ENCODE measurements around the gene SLC22A23.

SLC22A23 gene

GRCh38 chr6:3315841-3316240, 141.0 kb downstream of the SLC22A23 start:
- no peak overlapping the region for H4K91ac ChIP-seq (ENCODE audit: low read length)
- no peak overlapping the region for H3K4me2 ChIP-seq (ENCODE audit: low read length, poor library complexity, severe bottlenecking)
- no peak overlapping the region for H2AFZ ChIP-seq (ENCODE audit: low read depth, low read length)
- H3K23ac ChIP-seq (ENCODE audit: low read length in 2 of 2), result no peak overlapping the region
- H2BK12ac ChIP-seq (ENCODE audit: low read length in 2 of 2), result no peak overlapping the region
- H3K79me1 ChIP-seq (replicated peaks; ENCODE audit: low read length, poor library complexity, severe bottlenecking), result no peaks in the 10 kb centered on the region
- no peak overlapping the region for H2BK5ac ChIP-seq (ENCODE audit: low read depth, low read length, poor library complexity, severe bottlenecking)
- H3K4me3 ChIP-seq (ENCODE audit: insufficient read depth in 1 of 2, low read depth in 1 of 2, low read length in 2 of 2), result no peak overlapping the region
- H2BK15ac ChIP-seq (ENCODE audit: low read depth, poor library complexity, severe bottlenecking), result no peak overlapping the region
- no peaks in the 10 kb centered on the region for H3K9me3 ChIP-seq (ENCODE audit: control insufficient read depth, low read length)
- H3K9ac ChIP-seq (ENCODE audit: low read length), result no peak overlapping the region
- no peak for DNase-seq
- H3K27me3 ChIP-seq (ENCODE audit: control insufficient read depth in 1 of 2, insufficient read depth in 1 of 2, low read length in 2 of 2), result peaks cover 0 to 20% of the 10 kb centered on the region in 2 experiments
- no peak overlapping the region for H4K8ac ChIP-seq (ENCODE audit: low read length)
- H3K14ac ChIP-seq (ENCODE audit: low read length in 2 of 2), result no peak overlapping the region
- 79% methylated on average over 6 of the region's 8 CpGs for WGBS
- H3K27ac ChIP-seq (ENCODE audit: low read length, poor library complexity, severe bottlenecking), result no peak overlapping the region
- H3K4me1 ChIP-seq (ENCODE audit: control insufficient read depth, insufficient read depth, low read depth, low read length), result no peaks in the 10 kb centered on the region
- H2AK5ac ChIP-seq (ENCODE audit: low read length, severe bottlenecking), result no peak overlapping the region
- H3K36me3 ChIP-seq (ENCODE audit: control insufficient read depth in 1 of 2, insufficient read depth in 2 of 2, low read depth in 1 of 2, low read length in 2 of 2), result peaks cover 2 to 45% of the 10 kb centered on the region in 2 experiments
- H3K4ac ChIP-seq (ENCODE audit: low read depth in 1 of 2, low read length in 2 of 2), result no peak overlapping the region
- no peak overlapping the region for H2BK120ac ChIP-seq (ENCODE audit: low read depth, low read length)
- no peak overlapping the region for H3K18ac ChIP-seq (ENCODE audit: low read depth in 1 of 2, low read length in 2 of 2)

- H3K18ac ChIP-seq (ENCODE audit: low read depth in 1 of 2, low read length in 2 of 2), result no peak overlapping the region
- H4K8ac ChIP-seq (ENCODE audit: low read length), result no peak overlapping the region
- no peak overlapping the region for H3K23ac ChIP-seq (ENCODE audit: low read length in 2 of 2)
- no peak overlapping the region for H3K4ac ChIP-seq (ENCODE audit: low read depth in 1 of 2, low read length in 2 of 2)
- no peak overlapping the region for H3K4me2 ChIP-seq (ENCODE audit: low read length, poor library complexity, severe bottlenecking)
- no peak overlapping the region for H3K14ac ChIP-seq (ENCODE audit: low read length in 2 of 2)
- H2BK5ac ChIP-seq (ENCODE audit: low read depth, low read length, poor library complexity, severe bottlenecking), result no peak overlapping the region
- no peaks in the 10 kb centered on the region for H3K4me1 ChIP-seq (ENCODE audit: control insufficient read depth, insufficient read depth, low read depth, low read length)
- WGBS, result 91% methylated on average over 18 of the region's 20 CpGs
- peaks cover 2 to 35% of the 10 kb centered on the region in 2 experiments for H3K36me3 ChIP-seq (ENCODE audit: control insufficient read depth in 1 of 2, insufficient read depth in 2 of 2, low read depth in 1 of 2, low read length in 2 of 2)
- H3K79me1 ChIP-seq (replicated peaks; ENCODE audit: low read length, poor library complexity, severe bottlenecking), result no peaks in the 10 kb centered on the region
- H2BK12ac ChIP-seq (ENCODE audit: low read length in 2 of 2), result no peak overlapping the region
- no peak overlapping the region for H2BK15ac ChIP-seq (ENCODE audit: low read depth, poor library complexity, severe bottlenecking)
- no peak overlapping the region for H2BK120ac ChIP-seq (ENCODE audit: low read depth, low read length)
- H3K4me3 ChIP-seq (ENCODE audit: insufficient read depth in 1 of 2, low read depth in 1 of 2, low read length in 2 of 2), result no peak overlapping the region
- peaks cover 0 to 22% of the 10 kb centered on the region in 2 experiments for H3K27me3 ChIP-seq (ENCODE audit: control insufficient read depth in 1 of 2, insufficient read depth in 1 of 2, low read length in 2 of 2)
- no peak overlapping the region for H2AK5ac ChIP-seq (ENCODE audit: low read length, severe bottlenecking)
- no peak for DNase-seq
- H4K91ac ChIP-seq (ENCODE audit: low read length), result no peak overlapping the region
- H3K27ac ChIP-seq (ENCODE audit: low read length, poor library complexity, severe bottlenecking), result no peak overlapping the region
- H3K9me3 ChIP-seq (ENCODE audit: control insufficient read depth, low read length), result no peaks in the 10 kb centered on the region
- H2AFZ ChIP-seq (ENCODE audit: low read depth, low read length), result no peak overlapping the region
- no peak overlapping the region for H3K9ac ChIP-seq (ENCODE audit: low read length)
Measured at GRCh38 chr6:3314621-3315467, 142.0 kb downstream of the SLC22A23 start.

- Histone ChIP-seq H3K4me1 (ENCODE audit: control insufficient read depth, insufficient read depth, low read depth, low read length) (no peaks in the 10 kb centered on the region), H3K18ac (ENCODE audit: low read depth in 1 of 2, low read length in 2 of 2) (no peak overlapping the region), H2AK5ac (ENCODE audit: low read length, severe bottlenecking) (no peak overlapping the region), H2AFZ (ENCODE audit: low read depth, low read length) (no peak overlapping the region), H4K91ac (ENCODE audit: low read length) (no peak overlapping the region), H3K9ac (ENCODE audit: low read length) (no peak overlapping the region), H2BK15ac (ENCODE audit: low read depth, poor library complexity, severe bottlenecking) (no peak overlapping the region), H3K4me2 (ENCODE audit: low read length, poor library complexity, severe bottlenecking) (no peak overlapping the region), H4K8ac (ENCODE audit: low read length) (no peak overlapping the region), H3K4ac (ENCODE audit: low read depth in 1 of 2, low read length in 2 of 2) (no peak overlapping the region), H3K27ac (ENCODE audit: low read length, poor library complexity, severe bottlenecking) (no peak overlapping the region), H3K23ac (ENCODE audit: low read length in 2 of 2) (no peak overlapping the region), H2BK5ac (ENCODE audit: low read depth, low read length, poor library complexity, severe bottlenecking) (no peak overlapping the region), H3K79me1 (replicated peaks; ENCODE audit: low read length, poor library complexity, severe bottlenecking) (no peaks in the 10 kb centered on the region), H2BK12ac (ENCODE audit: low read length in 2 of 2) (no peak overlapping the region), H3K36me3 (ENCODE audit: control insufficient read depth in 1 of 2, insufficient read depth in 2 of 2, low read depth in 1 of 2, low read length in 2 of 2) (peaks cover 2 to 29% of the 10 kb centered on the region in 2 experiments), H2BK120ac (ENCODE audit: low read depth, low read length) (no peak overlapping the region), H3K9me3 (ENCODE audit: control insufficient read depth, low read length) (no peaks in the 10 kb centered on the region), H3K14ac (ENCODE audit: low read length in 2 of 2) (no peak overlapping the region), H3K4me3 (ENCODE audit: insufficient read depth in 1 of 2, low read depth in 1 of 2, low read length in 2 of 2) (no peak overlapping the region), H3K27me3 (ENCODE audit: control insufficient read depth in 1 of 2, insufficient read depth in 1 of 2, low read length in 2 of 2) (peaks cover 0 to 22% of the 10 kb centered on the region in 2 experiments)
- no peak for DNase-seq
- WGBS, result 90% methylated on average over 5 of the region's 7 CpGs
Measured at GRCh38 chr6:3314176-3314575, 142.7 kb downstream of the SLC22A23 start.

- Histone ChIP-seq H2BK5ac (ENCODE audit: low read depth, low read length, poor library complexity, severe bottlenecking) (no peak overlapping the region), H3K27ac (ENCODE audit: low read length, poor library complexity, severe bottlenecking) (no peak overlapping the region), H4K91ac (ENCODE audit: low read length) (no peak overlapping the region), H3K9ac (ENCODE audit: low read length) (no peak overlapping the region), H3K4me1 (ENCODE audit: control insufficient read depth, insufficient read depth, low read depth, low read length) (no peaks in the 10 kb centered on the region), H2BK12ac (ENCODE audit: low read length in 2 of 2) (no peak overlapping the region), H3K4me2 (ENCODE audit: low read length, poor library complexity, severe bottlenecking) (no peak overlapping the region), H2BK15ac (ENCODE audit: low read depth, poor library complexity, severe bottlenecking) (no peak overlapping the region), H3K14ac (ENCODE audit: low read length in 2 of 2) (no peak overlapping the region), H3K23ac (ENCODE audit: low read length in 2 of 2) (no peak overlapping the region), H3K4me3 (ENCODE audit: insufficient read depth in 1 of 2, low read depth in 1 of 2, low read length in 2 of 2) (no peak overlapping the region), H4K8ac (ENCODE audit: low read length) (no peak overlapping the region), H2BK120ac (ENCODE audit: low read depth, low read length) (no peak overlapping the region), H3K18ac (ENCODE audit: low read depth in 1 of 2, low read length in 2 of 2) (no peak overlapping the region), H2AFZ (ENCODE audit: low read depth, low read length) (no peak overlapping the region), H2AK5ac (ENCODE audit: low read length, severe bottlenecking) (no peak overlapping the region), H3K27me3 (ENCODE audit: control insufficient read depth in 1 of 2, insufficient read depth in 1 of 2, low read length in 2 of 2) (peaks cover 0 to 22% of the 10 kb centered on the region in 2 experiments), H3K36me3 (ENCODE audit: control insufficient read depth in 1 of 2, insufficient read depth in 2 of 2, low read depth in 1 of 2, low read length in 2 of 2) (peaks cover 0 to 35% of the 10 kb centered on the region in 2 experiments), H3K9me3 (ENCODE audit: control insufficient read depth, low read length) (no peaks in the 10 kb centered on the region), H3K4ac (ENCODE audit: low read depth in 1 of 2, low read length in 2 of 2) (no peak overlapping the region), H3K79me1 (replicated peaks; ENCODE audit: low read length, poor library complexity, severe bottlenecking) (no peaks in the 10 kb centered on the region)
- 88% methylated on average over 11 of the region's 11 CpGs for WGBS
- no peak for DNase-seq
Measured at GRCh38 chr6:3312604-3313231, 144.1 kb downstream of the SLC22A23 start.

Measured in mesenchymal stem cell (in vitro differentiated cells and primary cell).